Measurements from ENCODE around the gene ZNF142. TPM values are rescaled to one million over a fixed set of nuclear protein-coding genes. Genes with fewer than 3 reads are reported as not detected.

ZNF142 gene
- total RNA-seq, 4 donors from 2014 or later: 15.2 to 31.1 (median 20.1) TPM

DNA sequence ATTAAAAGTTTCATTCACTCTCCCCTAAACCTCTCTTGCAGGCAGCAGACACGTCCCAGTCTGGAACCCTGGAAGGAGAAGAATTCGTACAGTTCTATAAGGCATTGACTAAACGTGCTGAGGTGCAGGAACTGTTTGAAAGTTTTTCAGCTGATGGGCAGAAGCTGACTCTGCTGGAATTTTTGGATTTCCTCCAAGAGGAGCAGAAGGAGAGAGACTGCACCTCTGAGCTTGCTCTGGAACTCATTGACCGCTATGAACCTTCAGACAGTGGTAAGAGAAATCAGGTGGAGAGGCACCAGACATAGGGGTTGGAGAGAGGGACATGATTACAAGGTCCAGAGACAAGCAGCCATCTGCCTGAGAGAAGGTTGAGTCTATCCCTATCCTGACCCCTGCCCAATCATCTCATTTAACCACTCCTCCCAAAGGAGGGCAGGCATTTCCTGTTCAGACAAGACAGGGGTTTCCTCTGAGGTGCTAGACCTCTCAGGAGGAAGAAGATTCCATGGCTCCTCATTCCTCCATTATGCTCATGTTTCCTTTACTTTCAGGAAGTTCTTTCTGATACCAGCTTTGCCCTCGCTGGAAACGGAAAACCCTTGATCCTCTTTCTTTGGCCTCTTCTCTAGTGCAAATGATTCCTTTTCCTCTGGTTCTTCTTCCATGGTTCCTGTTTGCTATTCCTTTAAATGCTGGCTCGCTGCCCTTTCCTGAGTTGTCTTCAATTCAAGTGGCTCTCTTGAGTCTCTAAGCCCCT lies 36.6 kb downstream of the ZNF142 start:
- no peak overlapping the region for H3K4me3 ChIP-seq (ENCODE audit: low read depth, poor library complexity, severe bottlenecking)
- 64 to 73% methylated on average over 7 of the region's 7 CpGs for WGBS, 2 donors
- DNase-seq (ENCODE audit: low spot score in 2 of 2): no peak
- intact Hi-C loops (cut with DNase I; ENCODE audit: low total_unique reads): loop anchor here (10.0 kb wide), 1 partner anchor 1818 kb away; no protein-coding TSS in a partner anchor
- TF ChIP-seq POLR2A (IDR thresholded peaks at IDR 0.05) (no peak), CTCF (IDR thresholded peaks at IDR 0.05) (no peak)

DNA sequence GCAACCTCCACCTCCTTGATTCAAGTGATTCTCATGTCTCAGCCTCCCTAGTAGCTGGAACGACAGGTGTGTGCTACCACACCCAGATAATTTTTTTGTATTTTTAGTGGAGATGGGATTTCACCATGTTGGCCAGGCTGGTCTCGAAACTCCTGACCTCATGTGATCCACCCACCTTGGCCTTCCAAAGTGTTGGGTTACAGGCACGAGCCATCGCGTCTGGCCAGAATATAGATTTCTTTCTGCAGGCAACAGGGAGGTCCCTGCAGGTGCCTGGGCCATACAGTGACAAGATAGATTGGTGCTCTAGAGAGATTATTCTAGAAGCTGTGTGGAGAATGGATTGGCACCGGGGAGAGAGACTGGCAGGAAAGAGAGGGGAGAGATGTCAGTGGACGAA lies 38.4 kb downstream of the ZNF142 start:
- intact Hi-C loops (cut with DNase I; ENCODE audit: low total_unique reads): loop anchor here (10.0 kb wide), 1 partner anchor 1816 kb away; no protein-coding TSS in a partner anchor
- no peak overlapping the region for H3K4me3 ChIP-seq (ENCODE audit: low read depth, poor library complexity, severe bottlenecking)
- no peak for TF ChIP-seq POLR2A (IDR thresholded peaks at IDR 0.05)
- no peak for TF ChIP-seq CTCF (IDR thresholded peaks at IDR 0.05)
- no peak for DNase-seq (ENCODE audit: low spot score in 2 of 2)
- WGBS, 2 donors: 72 to 82% methylated on average over 7 of the region's 7 CpGs

DNA sequence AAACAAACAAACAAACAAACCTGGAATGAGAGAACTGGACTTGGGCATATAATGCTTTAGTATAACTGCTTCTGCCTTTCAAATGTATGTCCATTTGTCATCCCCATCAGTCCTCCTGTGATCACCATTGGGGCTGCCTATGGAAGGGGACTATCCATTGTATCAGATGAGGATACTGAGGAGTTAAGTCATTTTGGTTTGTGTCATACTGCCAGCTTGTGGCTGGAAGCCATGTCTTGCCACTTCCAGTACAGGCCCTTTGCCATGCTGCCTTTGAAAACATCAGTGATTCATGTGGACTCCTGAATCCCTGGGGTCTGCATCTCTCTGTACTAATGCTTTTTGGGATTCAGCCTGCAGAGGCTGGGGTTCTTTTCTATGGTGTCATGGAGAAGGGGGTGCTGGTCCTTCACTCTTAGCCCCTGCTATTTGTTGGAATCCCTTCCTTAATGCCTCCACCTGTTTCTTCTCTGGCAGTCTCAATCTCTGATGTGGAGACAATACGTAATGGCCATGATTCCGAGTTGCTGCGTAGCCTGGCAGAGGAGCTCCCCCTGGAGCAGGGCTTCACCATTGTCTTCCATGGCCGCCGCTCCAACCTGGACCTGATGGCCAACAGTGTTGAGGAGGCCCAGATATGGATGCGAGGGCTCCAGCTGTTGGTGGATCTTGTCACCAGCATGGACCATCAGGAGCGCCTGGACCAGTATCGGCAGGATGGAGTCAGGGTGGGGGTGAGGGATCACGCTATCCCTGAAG lies 41.1 kb downstream of the ZNF142 start:
- no peak for DNase-seq (ENCODE audit: low spot score in 2 of 2)
- WGBS, 2 donors: 92 to 94% methylated on average over 9 of the region's 9 CpGs
- no peak for TF ChIP-seq POLR2A (IDR thresholded peaks at IDR 0.05)
- TF ChIP-seq CTCF (IDR thresholded peaks at IDR 0.05): no peak
- no peak overlapping the region for H3K4me3 ChIP-seq (ENCODE audit: low read depth, poor library complexity, severe bottlenecking)
- intact Hi-C loops (cut with DNase I; ENCODE audit: low total_unique reads): no loop called here

- no peak for DNase-seq (ENCODE audit: low spot score in 2 of 2)
- 76 to 82% methylated on average over 6 of the region's 6 CpGs for WGBS, 2 donors
- TF ChIP-seq CTCF (IDR thresholded peaks at IDR 0.05): no peak
- intact Hi-C loops (cut with DNase I; ENCODE audit: low total_unique reads): no loop called here
- no peak overlapping the region for H3K4me3 ChIP-seq (ENCODE audit: low read depth, poor library complexity, severe bottlenecking)
These were observed 43.5 kb downstream of the ZNF142 start for GRCh38 chr2:218615868-218616315.

- 7 to 9% methylated on average over 8 of the region's 8 CpGs for WGBS, 2 donors
- no peak within 1 kb of the TSS for H3K4me3 ChIP-seq (ENCODE audit: low read depth, poor library complexity, severe bottlenecking)
- TF ChIP-seq CTCF (IDR thresholded peaks at IDR 0.05) (no peak), POLR2A (IDR thresholded peaks at IDR 0.05) (no peak)
- no peak for DNase-seq (ENCODE audit: low spot score in 2 of 2)
- intact Hi-C loops (cut with DNase I; ENCODE audit: low total_unique reads): no loop called here
These were observed 51.8 kb downstream of the ZNF142 start, which contains the start of gene PLCD4 for GRCh38 chr2:218607436-218608115. Gene PLCD4 (plus strand): TSS chr2:218607899. CDS start chr2:218615740, 7,841 bp downstream.

All from lower leg skin (tissue), 4 donors.